22Rv1 (cell line): ENCODE measurements around the gene CDIPT.

Source experiments
- CTCF ChIP-seq: fragments of 450-650 bp; IDR thresholded peaks from 2 replicates; pipeline ENCODE4 v1.5.1; 2017; ENCODE audit warnings: mild to moderate bottlenecking
- ZFX ChIP-seq: fragments of 450-650 bp; IDR thresholded peaks from 2 replicates; pipeline ENCODE4 v1.6.1; 2017; ENCODE audit warnings: antibody characterized with exemption, borderline replicate concordance

DNA sequence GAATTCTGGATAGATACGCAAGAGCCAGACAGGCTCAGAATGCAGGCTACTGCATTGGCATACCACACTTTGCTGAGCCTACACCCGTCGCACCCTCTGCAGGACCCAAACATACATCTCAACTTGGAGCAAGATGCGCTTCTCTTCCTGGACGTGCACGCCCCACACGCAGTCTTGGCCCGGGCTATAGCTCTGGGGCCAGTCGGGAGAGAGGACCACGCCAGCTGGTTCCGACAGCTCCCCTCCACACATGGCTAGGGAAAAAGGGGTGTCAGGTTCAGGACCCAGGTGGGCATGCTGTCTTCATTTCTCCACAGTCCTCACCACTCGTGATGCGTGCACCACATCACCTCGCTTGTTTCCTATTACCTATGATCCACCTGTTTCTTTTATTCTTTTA, 15.1 kb upstream of the CDIPT start:
- TF ChIP-seq CTCF (no peak), ZFX (no peak)
